Right atrium auricular region (tissue), 2 donors: ENCODE measurements around the gene TIMM17A. TPM values are rescaled to one million over a fixed set of nuclear protein-coding genes. Genes with fewer than 3 reads are reported as not detected.

Source experiments
- DNase-seq: peaks from one replicate; pipeline ENCODE4 v3.0.0-alpha.2; 2019; ENCODE audit warnings: low spot score
- H3K27ac ChIP-seq, 2 donors: fragments of 200-600 bp; sonication (generic); 1 replicate in 1 of 2; 2 replicates in 1 of 2; pipeline ENCODE4 v1.5.1; 2016 to 2019
- H3K27me3 ChIP-seq, 2 donors: fragments of 200-600 bp; sonication (generic); one replicate each; pipeline versions ENCODE4 v1.5.1 to v1.6.0; 2017 to 2019
- H3K36me3 ChIP-seq: fragments of 200-600 bp; sonication (generic); one replicate; pipeline ENCODE4 v1.5.1; 2016
- H3K4me1 ChIP-seq, 2 donors: fragments of 200-600 bp; sonication (generic); one replicate each; pipeline versions ENCODE4 v1.5.1 to v1.6.0; 2017 to 2019
- H3K4me3 ChIP-seq, 2 donors: fragments of 200-600 bp; sonication (generic); 1 replicate in 1 of 2; 2 replicates in 1 of 2; pipeline ENCODE4 v1.5.1; 2017 to 2019; ENCODE audit warnings: mild to moderate bottlenecking in 1 of 2, moderate library complexity in 1 of 2
- H3K9me3 ChIP-seq, 2 donors: fragments of 200-600 bp; sonication (generic); one replicate each; pipeline ENCODE4 v1.5.1; 2019
- total RNA-seq, 2 donors: library from RNA; depleted of rRNA; stranded (reverse); fragments of >200 nt; gene quantifications; one replicate each; pipeline ENCODE4 v1.1.0, GENCODE V29; 2016
- TF ChIP-seq, protein P1 (sequence below), 2 donors: fragments of 200-600 bp; sonication (generic); IDR thresholded peaks; one replicate each; pipeline ENCODE4 v1.5.1; 2019; ENCODE audit warnings: antibody characterized with exemption in 2 of 2

Gene TIMM17A
- total RNA-seq, 2 donors from 2014 or later: 42.7 to 59.1 TPM

DNA sequence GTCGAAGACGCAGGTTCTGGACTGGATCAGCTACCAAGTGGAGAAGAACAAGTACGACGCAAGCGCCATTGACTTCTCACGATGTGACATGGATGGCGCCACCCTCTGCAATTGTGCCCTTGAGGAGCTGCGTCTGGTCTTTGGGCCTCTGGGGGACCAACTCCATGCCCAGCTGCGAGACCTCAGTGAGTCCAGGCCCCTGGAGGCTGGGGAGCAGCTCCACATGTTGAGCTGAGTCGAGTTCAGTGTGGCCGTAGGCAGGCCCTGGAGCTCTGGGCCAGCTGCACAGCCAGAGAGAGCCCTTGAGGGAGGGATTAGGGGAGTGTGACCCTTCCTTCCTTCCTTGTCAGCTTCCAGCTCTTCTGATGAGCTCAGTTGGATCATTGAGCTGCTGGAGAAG lies 56.7 kb downstream of the TIMM17A start:
- H3K4me1 ChIP-seq: peaks cover 0 to 7% of the 10 kb centered on the region in 2 donors
- TF ChIP-seq, protein P1, sequence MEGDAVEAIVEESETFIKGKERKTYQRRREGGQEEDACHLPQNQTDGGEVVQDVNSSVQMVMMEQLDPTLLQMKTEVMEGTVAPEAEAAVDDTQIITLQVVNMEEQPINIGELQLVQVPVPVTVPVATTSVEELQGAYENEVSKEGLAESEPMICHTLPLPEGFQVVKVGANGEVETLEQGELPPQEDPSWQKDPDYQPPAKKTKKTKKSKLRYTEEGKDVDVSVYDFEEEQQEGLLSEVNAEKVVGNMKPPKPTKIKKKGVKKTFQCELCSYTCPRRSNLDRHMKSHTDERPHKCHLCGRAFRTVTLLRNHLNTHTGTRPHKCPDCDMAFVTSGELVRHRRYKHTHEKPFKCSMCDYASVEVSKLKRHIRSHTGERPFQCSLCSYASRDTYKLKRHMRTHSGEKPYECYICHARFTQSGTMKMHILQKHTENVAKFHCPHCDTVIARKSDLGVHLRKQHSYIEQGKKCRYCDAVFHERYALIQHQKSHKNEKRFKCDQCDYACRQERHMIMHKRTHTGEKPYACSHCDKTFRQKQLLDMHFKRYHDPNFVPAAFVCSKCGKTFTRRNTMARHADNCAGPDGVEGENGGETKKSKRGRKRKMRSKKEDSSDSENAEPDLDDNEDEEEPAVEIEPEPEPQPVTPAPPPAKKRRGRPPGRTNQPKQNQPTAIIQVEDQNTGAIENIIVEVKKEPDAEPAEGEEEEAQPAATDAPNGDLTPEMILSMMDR (IDR thresholded peaks at IDR 0.05): no peak
- no peak for DNase-seq
- H3K4me3 ChIP-seq: no peak overlapping the region
- H3K27me3 ChIP-seq: no peaks in the 10 kb centered on the region
- H3K36me3 ChIP-seq: no peaks in the 10 kb centered on the region
- no peak overlapping the region for H3K27ac ChIP-seq
- no peaks in the 10 kb centered on the region for H3K9me3 ChIP-seq

DNA sequence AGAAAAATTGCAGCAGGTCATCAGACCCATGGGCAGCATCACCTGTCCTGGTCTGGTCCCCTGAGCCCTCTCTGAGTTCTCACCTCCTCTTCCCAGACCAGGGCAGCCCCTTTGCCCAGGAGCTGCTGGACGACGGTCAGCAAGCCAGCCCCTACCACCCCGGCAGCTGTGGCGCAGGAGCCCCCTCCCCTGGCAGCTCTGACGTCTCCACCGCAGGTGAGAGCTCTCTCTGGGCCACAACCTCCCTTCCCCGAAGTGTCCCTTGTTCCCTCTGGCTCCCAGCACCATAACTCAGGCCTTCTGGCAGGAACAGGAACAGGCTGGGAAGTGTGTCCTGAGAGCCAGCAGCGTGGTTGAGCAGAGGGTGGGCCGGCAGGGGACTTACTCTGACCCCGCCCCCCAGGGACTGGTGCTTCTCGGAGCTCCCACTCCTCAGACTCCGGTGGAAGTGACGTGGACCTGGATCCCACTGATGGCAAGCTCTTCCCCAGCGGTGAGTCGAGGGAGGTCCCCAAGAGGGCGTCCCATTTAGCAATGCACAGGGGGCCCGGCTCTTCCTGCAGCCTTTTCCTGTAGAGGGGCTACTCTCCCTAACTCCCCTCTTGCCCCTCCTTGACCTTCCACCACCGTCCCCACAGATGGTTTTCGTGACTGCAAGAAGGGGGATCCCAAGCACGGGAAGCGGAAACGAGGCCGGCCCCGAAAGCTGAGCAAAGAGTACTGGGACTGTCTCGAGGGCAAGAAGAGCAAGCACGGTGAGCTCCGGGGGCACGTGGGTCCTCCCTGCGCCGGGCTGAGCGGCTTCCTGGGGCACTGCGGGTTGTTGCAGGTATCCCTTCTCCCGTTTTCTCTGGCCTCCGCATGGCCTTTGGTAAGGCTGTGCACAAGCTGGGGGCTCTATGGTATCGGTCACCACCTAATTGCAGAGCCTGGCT lies 57.5 kb downstream of the TIMM17A start:
- peaks cover 0 to 7% of the 10 kb centered on the region in 2 donors for H3K4me1 ChIP-seq
- no peaks in the 10 kb centered on the region for H3K9me3 ChIP-seq
- no peaks in the 10 kb centered on the region for H3K36me3 ChIP-seq
- no peaks in the 10 kb centered on the region for H3K27me3 ChIP-seq
- no peak overlapping the region for H3K4me3 ChIP-seq
- no peak for DNase-seq
- TF ChIP-seq, protein P1 (IDR thresholded peaks at IDR 0.05): no peak
- H3K27ac ChIP-seq: no peak overlapping the region

DNA sequence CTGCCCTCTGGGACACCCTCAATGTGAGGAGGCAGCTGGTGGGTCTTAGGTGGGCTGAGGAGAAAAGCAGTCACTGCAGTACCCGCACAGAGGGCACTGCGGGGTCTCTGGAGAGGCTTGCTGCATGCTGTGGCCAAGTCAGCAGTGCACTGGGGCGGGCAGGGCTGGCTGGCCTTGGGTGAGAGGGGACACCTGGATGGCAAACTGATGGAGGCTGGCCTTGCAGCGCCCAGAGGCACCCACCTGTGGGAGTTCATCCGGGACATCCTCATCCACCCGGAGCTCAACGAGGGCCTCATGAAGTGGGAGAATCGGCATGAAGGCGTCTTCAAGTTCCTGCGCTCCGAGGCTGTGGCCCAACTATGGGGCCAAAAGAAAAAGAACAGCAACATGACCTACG lies 58.3 kb downstream of the TIMM17A start:
- no peaks in the 10 kb centered on the region for H3K9me3 ChIP-seq
- H3K27me3 ChIP-seq: no peaks in the 10 kb centered on the region
- no peak overlapping the region for H3K27ac ChIP-seq
- DNase-seq: no peak
- H3K4me1 ChIP-seq: peaks cover 0 to 14% of the 10 kb centered on the region in 2 donors
- no peak overlapping the region for H3K4me3 ChIP-seq
- TF ChIP-seq, protein P1 (IDR thresholded peaks at IDR 0.05): no peak
- H3K36me3 ChIP-seq: no peaks in the 10 kb centered on the region

DNA sequence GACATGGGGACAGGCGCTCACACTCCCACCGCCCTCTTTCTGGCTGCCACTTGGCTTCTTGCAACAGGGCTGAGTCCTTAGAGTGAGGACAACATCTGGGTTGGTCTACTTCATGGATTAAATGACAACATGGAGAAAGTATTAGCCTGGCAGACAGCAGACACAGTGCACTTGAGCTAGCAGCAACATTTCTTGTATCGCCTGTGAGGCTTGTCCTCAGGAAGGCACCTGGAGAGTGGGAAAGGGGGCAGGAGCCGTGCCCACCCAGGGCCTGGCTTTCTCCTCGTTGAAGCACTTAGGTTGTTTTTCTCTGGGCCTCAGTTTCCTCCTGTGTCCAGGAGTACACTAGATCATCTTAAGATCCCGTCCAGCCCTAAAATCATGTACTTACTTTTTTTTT lies 58.8 kb downstream of the TIMM17A start:
- DNase-seq: no peak
- H3K4me1 ChIP-seq: peaks cover 0 to 14% of the 10 kb centered on the region in 2 donors
- H3K27me3 ChIP-seq: no peaks in the 10 kb centered on the region
- no peak overlapping the region for H3K27ac ChIP-seq
- H3K4me3 ChIP-seq: no peak overlapping the region
- no peaks in the 10 kb centered on the region for H3K36me3 ChIP-seq
- TF ChIP-seq, protein P1 (IDR thresholded peaks at IDR 0.05): no peak
- H3K9me3 ChIP-seq: no peaks in the 10 kb centered on the region

DNA sequence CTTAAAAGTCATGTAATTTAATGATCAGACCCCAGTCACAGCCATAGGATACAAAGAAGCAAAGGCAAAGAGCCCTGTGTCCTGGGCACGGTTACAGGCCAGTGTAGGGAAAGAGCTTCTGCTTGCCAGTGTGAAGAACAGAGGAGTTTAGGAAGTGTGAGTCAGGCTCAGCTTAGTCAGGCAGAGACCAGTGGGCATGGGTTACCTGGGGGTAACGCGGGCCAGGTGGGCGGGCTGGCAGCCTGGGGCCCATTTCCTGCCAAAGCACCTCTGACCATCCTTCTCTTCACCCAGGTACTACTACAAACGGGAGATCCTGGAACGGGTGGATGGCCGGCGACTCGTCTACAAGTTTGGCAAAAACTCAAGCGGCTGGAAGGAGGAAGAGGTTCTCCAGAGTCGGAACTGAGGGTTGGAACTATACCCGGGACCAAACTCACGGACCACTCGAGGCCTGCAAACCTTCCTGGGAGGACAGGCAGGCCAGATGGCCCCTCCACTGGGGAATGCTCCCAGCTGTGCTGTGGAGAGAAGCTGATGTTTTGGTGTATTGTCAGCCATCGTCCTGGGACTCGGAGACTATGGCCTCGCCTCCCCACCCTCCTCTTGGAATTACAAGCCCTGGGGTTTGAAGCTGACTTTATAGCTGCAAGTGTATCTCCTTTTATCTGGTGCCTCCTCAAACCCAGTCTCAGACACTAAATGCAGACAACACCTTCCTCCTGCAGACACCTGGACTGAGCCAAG lies 59.8 kb downstream of the TIMM17A start:
- Histone ChIP-seq H3K4me1 (peaks cover 0 to 9% of the 10 kb centered on the region in 2 donors), H3K36me3 (no peaks in the 10 kb centered on the region), H3K4me3 (no peak overlapping the region), H3K27ac (no peak overlapping the region), H3K27me3 (no peaks in the 10 kb centered on the region), H3K9me3 (no peaks in the 10 kb centered on the region)
- DNase-seq: no peak
- TF ChIP-seq, protein P1 (IDR thresholded peaks at IDR 0.05): no peak
